HG03378 (cell line): ENCODE data around the gene AREG.

Experiments
- ATAC-seq: cut with Tn5 transposase; IDR thresholded peaks from one replicate; pipeline ENCODE4 v1.9.1; 2021; ENCODE audit warnings: mild to moderate bottlenecking, moderate library complexity; ENCODE audit not compliant: unreplicated experiment

AREG gene

GRCh38 chr4:74431113-74431826, 13.7 kb upstream of the AREG start:
- peak; percentile 95 for ATAC-seq

GRCh38 chr4:74433043-74433442, 11.9 kb upstream of the AREG start:
- no peak for ATAC-seq

- ATAC-seq, result no peak
Observed at GRCh38 chr4:74433541-74434172, 11.3 kb upstream of the AREG start.

GRCh38 chr4:74435296-74435695, 9.6 kb upstream of the AREG start:
- ATAC-seq, result no peak

- no peak for ATAC-seq
Observed at GRCh38 chr4:74437866-74438265, 7.1 kb upstream of the AREG start.

GRCh38 chr4:74438661-74439060, 6.3 kb upstream of the AREG start:
- no peak for ATAC-seq

- ATAC-seq, result no peak
Observed at GRCh38 chr4:74439952-74440351, 5.0 kb upstream of the AREG start.

- ATAC-seq, result no peak
Observed at GRCh38 chr4:74440356-74440755, 4.6 kb upstream of the AREG start.

GRCh38 chr4:74441744-74442143, 3.2 kb upstream of the AREG start:
- no peak for ATAC-seq

GRCh38 chr4:74446193-74446868, 1.4 kb downstream of the AREG start:
- no peak for ATAC-seq

- no peak for ATAC-seq
Observed at GRCh38 chr4:74446896-74447295, 2.0 kb downstream of the AREG start.

- ATAC-seq, result no peak
Observed at GRCh38 chr4:74447636-74448233, 2.8 kb downstream of the AREG start.

- no peak for ATAC-seq
Observed at GRCh38 chr4:74449571-74450297, 4.8 kb downstream of the AREG start.

- ATAC-seq, result no peak
Observed at GRCh38 chr4:74450298-74450683, 5.4 kb downstream of the AREG start.

- ATAC-seq, result no peak
Observed at GRCh38 chr4:74451214-74451661, 6.3 kb downstream of the AREG start.

GRCh38 chr4:74453037-74453635, 8.2 kb downstream of the AREG start:
- no peak for ATAC-seq

- no peak for ATAC-seq
Observed at GRCh38 chr4:74453829-74454742, 9.2 kb downstream of the AREG start.

- ATAC-seq, result no peak
Observed at GRCh38 chr4:74455361-74456055, 10.6 kb downstream of the AREG start.
